HCEC 1CT (cell line): ENCODE results near the gene MLPH.

Experiments
- DNase-seq: peaks from one replicate; pipeline ENCODE4 v3.0.0-alpha.2; 2017

MLPH gene

DNA sequence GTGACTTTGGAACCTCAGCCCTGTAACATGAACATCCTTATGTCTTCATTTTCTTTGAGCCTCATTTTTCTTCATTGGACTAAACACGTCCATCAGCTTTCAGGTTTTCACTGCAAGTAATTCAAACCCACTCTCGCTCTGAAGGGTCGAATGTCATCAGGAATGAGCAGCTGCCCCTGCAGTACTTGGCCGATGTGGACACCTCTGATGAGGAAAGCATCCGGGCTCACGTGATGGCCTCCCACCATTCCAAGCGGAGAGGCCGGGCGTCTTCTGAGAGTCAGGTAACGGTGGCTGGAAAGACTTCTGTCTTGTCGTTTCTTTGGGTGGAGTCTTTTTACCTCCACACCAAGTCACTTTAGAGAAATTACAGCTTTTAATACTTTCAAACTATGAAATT, 40.2 kb downstream of the MLPH start:
- no peak for DNase-seq

DNA sequence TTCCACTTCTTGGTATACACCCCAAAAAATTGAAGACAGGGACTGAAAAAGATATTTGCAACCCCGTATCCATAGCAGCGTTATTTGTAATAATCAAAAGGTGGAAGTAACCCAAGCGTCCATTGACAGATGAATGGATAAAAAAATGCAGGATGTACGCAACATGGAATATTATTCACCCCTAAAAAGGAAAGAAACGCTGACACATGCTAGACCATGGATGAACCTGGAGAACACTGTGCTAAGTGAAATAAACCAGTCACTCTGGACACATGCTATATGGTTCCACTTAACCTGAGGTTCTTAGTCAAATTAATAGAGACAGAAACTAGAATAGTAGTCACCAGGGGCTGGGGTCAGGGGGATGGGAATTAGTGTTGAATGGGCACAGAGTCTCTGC, 40.7 kb downstream of the MLPH start:
- no peak for DNase-seq

DNA sequence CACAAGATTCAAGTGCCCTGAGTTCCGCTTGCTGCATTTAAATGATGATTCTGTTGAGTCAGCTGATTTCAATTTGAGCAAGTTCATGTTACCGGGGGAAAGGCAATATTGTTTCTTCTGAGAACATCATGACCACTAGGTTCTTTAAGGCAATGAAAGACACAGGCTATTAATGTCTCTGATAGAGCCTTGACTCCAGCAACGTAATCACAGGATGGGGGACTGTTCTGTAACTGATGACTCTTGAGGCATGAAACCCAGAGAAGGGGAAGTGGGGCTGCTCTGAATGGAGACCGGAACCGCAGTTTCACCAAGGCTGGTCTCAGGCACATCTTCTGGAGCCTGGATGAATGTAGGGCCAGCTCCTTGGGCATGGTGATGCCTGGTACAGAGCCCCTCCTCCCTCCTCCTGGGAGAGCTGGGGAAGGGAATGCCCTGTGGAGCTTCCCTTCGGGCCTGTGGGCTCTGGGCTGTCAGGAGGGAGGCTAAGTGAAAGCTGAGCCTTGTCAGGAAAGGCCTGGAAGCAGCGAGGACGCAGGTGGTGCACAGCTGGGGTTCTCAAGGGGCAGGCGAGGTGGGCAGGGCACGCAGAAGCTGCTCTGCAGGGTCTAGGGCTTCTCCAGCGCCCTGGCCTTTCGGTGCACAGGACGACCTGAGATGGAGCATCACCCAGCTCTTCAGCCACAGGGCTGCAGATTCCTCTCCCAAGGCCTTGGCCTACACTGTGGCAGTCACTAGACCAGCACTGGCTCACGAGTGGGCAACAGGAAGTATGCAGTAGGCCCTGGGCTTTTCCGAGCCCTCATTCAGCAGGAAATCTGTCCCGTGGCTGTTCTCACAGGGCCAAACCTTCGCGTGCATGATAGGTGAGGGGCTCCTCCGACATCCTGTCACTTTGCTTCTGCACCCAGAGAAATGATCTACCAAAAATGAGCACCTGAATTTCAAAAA, 42.7 kb downstream of the MLPH start:
- DNase-seq, result no peak

DNA sequence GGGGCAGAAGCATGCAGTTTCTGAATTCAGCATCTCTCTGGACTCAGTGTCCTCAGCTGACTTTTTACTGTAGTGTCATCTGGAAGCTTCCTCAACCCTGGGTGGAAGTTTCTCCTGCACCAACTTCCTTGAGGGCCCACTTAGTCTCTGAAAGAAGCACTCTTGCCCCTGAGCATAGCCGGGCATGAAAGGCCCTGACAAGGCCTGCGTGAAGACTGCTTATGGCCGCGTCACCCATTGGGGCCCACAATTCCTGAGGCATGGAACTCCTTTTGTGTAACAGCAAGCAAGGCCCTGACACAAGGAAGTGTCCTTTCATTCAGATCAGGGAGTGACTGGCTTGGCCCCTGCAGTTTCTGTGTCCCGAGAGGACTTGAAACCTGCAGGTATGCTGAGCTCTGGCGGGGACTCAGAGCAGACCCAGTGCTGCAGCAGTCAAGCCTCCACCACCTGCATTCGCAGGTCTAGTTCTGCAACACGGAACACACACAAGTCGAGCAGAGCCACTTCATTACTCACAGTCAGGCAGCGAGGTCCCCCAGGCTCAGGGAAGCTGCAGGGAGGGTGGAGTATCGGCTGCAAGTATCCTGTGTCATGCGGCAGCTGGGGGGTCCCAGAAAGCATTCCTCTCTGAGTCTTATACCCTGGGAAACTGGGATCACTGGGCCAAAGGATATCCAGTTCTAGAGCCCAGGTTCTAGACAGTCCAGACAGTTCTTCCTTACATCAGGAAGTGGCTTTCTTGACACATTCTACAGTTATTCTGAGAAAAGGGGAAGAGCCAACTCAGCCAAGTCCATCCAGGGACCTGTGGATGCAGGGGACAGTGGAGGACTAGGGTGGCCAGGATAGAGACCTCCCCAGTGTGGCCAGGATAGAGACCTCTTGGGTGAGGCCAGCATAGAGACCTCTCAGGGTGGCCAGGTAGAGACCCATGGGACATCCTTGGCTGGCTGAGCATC, 43.7 kb downstream of the MLPH start:
- DNase-seq, result no peak

DNA sequence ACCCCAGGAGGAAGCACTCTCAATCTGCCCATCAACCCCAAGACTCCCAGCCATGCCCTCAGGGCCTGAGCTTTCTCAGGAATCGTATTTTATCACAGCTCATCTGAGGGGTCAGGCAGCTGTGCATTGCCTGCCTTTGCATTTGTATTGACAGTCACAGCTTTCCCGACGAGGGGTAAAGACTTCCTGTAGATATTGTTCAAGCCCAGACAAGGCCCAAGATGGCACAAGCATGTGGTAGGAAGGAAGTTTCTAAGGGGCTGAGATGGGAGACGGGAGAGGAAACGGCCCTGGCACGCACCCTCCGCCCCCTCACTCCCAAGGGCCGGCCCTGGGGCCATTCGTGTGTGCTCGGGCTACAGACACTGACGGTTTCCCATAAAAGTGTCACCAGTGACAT, 45.1 kb downstream of the MLPH start:
- no peak for DNase-seq

DNA sequence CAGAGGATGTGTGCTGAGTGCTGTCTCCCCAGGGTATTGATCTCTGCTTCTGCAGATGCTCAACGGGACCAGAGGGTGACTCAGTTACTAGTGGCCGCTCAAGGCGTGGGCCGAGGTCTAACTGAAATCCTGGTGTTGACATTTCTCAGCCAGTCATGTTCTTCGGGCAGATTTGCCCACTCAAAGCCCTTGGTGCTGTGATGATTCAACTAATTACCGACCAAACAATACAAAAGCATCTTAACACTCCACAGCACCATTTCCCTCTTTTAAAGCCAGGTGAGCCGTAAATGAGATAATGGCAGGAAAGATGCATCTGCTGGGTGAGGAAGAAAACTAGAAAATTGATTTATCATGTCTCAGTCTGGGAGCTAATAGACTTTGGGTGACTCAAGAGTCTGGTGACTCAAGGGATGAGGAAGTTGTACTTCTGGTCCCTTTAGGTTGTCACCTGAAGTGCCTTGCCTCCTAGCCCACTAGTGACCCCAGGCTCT, 46.7 kb downstream of the MLPH start:
- DNase-seq, result no peak

DNA sequence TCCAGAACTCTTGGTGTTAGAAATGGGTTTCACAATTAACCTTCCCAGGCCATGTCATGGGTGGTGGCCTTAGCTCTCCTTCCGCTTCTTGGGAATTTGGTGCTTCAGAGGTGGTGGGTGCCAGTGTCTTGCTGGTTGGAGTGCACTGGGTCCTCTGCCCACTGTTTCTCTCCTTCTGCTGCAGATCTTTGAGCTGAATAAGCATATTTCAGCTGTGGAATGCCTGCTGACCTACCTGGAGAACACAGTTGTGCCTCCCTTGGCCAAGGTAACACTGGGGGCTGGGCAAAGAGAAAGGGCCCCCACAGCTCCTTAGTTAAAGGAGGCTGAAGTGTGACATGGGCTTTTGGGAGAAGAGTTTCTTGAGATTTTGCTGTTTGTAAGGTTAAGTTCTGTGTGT, 47.3 kb downstream of the MLPH start:
- DNase-seq, result no peak

DNA sequence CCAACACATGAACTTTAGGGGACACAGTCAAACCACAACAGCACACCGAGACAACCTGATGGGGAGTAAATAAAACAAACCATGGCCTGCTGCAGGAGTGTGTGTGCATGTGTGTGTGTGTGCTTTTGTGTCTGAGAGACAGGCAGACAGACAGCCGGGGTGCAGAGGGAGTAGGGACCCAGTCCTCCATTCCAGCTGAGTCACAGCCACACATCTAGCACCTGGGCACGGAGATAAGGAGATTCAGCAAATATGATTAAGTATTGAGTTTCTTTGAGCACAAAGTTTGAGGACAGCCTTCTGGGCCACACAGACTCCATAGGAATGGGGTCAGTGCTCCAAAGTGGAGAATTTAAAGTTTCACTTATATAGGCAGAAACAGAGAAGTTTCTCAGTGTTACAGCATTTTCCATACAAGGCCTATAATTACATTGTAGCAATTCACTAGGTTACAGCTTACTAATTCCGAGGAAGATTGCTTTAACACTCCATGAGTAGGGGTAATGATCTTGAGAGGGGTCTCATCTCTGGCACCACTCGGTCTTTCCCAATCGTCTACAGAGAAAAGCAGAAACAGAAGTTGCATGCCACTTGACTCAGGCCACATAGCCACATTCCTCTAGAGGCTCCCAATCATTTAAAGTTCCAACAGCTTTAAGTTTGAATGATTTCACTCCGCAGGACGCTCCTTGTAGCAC, 48.5 kb downstream of the MLPH start:
- DNase-seq, result no peak

DNA sequence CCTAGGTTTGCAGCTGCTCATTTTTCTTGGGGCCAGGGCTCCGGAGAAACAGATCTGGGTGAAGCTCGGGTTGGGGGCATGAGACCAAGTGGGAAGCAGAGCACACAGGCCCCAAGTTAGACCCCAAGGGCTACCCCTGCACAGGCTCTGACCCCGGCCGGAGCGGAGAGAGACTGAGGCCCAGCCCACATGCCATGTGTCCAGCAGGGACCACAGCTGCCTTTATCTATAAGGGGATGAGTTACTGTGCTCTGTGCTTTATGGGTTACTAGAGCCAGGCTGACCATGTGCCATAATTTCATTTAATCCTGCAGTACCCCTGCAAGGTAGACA, 49.0 kb downstream of the MLPH start:
- DNase-seq, result no peak

DNA sequence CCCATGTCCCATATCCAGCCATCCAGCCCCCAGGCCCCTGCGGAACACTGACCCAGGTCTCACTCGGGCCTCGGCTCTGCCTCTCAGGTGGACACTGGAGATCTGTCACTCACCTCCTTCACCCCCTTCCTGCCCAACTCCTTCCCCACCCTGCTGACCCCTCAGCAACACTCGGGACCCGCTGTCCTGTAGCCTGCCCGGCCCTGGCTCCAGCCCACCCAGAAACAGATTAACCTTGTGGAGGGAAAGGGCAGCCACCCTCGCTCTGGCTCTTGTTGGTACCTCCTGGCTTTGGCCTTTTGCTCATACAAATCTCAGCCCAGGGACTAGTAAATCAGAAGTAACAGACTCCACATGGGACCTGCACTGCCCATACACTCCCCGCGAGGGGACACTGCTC, 49.6 kb downstream of the MLPH start:
- no peak for DNase-seq

DNA sequence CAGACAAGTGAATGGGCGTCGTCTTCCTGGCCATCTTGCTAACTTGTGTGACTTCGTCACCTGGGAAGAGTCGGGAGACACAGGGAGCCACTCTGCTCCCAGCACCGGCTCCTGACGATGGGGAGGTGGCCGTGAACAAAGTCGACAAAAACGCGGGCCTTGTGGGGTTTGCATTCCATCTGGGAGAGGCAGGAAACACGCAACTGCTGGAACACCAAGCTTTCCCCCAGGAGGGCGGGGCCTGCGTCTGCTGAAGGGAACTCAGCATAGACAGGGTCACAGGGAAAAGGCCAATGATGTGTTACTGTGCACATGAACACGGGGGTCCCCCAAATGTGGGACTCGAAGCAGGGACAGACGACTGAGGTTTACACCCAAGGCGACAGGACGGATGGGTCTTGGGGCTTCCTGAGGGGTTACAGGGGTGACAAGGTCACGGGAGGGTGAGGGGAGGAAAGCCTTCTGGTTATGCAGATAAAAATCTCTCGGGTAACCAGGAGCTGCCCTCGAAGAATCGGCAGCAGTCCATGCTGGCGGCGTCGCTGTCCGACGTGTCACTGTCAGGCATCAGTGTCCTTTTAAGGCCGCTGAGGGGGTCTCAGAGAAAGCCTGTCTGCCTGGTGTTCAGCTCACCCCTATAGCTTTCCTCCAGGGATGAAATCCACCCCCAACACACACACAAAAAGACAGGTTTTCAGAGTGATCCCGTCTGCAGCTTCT, 51.1 kb downstream of the MLPH start:
- no peak for DNase-seq

DNA sequence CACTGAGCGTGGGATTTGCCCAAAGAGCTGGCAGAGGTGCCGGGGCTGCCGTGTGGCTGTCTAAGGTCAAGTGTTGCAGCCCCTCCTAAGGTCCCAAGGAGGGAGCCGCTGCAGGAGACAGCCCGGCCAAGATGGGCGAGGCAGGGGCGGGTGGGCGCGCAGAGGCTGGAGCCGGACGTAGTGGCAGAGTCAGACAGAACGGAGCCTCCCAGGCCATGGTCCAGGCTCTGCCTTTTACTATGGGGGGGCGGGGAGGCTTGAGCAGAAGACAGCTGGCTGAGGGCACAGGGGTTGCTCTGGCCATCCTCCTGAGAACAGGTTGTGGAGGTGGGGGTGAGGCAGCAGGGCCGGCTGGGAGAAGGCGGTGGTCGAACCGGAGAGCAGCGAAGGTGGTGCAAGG, 51.9 kb downstream of the MLPH start:
- no peak for DNase-seq

DNA sequence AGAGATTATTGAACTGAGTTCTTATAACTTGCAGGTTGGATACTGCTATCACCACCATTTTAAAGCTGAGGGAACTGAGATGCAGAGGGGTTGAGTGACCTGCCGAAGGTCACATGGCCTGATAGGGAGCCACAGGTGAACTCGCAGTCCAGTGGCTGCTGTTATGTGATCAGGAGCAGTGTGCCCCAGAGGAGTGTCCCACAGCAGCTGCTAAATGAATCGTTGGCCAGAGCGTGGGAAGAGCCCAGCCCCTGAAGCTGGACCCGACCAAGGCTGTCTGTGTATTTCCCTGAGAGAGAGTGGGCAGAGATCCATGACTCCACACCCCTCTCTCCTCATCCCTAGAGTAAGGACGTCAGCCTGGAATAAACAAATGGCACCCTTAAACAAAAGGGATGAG, 52.6 kb downstream of the MLPH start:
- no peak for DNase-seq

DNA sequence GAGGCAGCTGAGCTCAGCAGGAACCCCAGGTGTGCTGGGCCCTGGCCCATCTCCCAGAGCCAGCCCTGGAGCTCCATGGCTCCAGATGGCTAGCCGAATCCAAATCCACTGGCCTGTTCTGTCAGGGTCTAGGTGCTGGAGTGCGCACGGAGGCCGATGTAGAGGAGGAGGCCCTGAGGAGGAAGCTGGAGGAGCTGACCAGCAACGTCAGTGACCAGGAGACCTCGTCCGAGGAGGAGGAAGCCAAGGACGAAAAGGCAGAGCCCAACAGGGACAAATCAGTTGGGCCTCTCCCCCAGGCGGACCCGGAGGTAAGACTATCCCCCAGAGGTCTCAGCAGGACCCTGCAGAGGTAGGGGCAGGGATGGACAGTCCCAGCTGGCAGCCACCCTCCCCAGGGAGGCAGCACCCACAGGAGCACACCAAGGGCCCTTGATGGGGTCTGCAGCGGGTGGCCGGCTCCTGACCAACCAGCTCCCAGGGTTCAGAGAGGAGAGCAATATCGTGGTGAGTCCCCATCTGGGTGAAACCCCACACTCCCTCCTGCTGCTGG, 53.2 kb downstream of the MLPH start:
- no peak for DNase-seq

DNA sequence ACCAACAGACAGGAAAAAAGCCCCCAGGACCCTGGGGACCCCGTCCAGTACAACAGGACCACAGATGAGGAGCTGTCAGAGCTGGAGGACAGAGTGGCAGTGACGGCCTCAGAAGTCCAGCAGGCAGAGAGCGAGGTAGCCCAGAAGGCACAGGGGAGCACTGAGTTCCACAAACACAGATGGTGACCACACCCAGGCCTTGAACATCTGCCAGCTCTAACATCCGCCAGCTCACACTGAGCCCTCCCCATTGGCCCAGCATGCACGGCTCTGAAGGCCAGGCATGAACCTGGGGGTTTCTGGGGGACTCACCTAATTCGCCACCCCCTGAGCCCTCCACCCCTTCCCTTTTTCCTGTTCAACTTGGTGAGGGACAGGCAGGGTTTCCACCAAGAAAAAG, 53.8 kb downstream of the MLPH start:
- DNase-seq, result peak; percentile 75

DNA sequence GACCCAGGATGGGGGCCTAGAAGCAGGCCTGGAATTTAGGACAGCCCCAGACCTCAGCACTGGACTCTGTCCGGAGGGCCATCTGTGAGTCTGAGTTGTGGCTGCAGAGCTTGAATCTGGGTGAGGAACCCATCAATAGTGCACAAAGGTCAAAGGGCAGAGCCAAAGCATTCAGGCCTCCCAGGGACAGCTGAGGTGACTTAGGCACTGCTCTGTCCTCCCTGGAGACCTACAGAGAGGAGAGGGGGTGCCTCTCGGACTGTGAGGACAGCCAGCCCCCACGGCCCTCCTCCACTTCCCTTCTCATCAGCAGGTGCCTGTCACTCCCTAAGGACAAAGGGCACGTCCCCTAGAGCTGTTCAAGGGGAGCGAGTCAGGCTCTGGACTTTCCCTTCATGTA, 54.2 kb downstream of the MLPH start:
- no peak for DNase-seq

DNA sequence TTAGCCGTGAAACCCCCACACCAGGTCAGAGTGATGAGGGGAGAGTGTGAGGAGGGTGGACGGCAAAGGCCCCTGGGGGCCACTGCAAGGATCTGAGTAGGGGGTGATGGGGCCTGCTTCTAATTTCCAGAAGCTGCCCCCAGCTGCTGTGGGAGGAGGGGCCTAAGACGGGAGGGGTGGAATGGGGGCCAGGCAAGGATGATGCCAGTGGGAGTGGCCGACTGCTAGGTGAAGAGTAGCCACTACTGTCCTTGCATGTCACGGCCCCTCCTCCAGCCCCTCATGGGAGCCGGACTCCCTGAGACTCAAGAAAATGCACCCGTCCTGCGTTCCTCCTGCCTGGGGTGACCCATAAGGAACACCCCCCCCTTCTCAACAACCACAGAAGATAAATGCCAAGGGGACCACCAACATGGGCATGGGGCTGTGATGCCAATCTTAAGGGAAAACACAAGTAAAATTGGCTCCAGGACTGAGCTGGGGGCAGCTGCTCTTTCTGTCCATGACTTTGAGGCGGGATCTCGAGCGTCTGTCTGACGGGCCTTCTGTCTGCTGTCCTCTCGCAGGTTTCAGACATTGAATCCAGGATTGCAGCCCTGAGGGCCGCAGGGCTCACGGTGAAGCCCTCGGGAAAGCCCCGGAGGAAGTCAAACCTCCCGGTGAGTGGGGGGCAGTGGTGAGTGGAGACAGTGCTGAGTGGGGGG, 55.1 kb downstream of the MLPH start:
- no peak for DNase-seq

DNA sequence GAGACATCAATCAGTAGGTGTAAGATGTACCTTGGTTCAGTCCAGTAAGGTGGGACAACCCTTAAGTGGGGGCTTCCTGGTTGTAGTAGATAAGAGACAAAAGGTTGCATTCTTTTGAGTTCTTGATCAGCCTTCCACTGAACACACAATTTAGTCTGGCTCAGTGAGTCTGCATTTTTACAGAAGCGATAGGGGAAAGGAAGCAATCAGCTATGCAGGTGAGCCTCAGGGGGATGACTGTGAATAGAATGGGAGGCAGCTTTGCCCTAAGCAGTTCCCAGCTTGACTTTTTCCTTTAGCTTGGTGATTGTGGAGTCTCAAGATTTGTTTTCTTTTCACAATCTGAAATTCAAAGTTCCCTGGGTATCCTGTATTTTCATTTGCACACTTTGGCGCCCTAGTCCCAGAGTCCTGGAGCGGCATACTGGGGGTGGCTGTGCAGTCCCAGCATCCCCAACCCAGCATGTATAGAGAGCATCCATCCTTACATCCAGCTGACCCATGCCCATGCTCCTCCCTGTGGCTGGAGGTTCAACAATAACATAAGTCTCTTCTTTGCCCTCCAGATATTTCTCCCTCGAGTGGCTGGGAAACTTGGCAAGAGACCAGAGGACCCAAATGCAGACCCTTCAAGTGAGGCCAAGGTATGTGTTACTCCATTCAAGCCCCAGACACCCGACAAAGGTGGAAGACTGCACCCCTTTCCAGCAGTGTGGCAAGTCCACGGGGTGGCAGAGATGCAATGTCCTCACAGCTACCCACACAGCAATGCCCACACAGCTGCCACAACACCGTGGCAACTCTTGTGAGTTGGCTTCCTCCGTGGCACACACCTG, 59.2 kb downstream of the MLPH start:
- no peak for DNase-seq

DNA sequence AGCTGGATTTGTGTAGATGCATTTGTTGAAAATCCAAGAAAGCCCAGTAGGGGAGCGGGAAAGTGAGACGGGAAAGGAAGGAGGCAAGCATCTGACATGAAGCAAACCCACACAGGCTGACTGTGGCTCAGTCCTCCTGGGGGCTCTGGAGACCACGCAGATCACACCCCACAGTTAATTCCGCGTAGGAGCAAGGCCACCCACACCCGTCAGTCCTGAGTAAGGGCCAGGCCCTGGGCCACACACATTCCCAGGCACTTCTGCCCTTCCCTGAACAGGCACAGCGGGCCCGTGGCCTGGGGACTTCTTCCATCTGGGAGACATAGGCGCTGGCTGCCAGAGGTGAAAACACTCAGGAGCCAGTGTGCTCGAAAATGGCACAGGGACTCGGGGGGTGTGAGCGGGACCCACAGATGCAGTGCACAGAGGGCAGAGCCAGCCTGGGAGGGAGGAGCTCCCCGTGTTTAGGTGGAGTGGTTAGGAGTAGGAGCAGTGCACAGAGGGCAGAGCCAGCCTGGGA, 59.9 kb downstream of the MLPH start:
- no peak for DNase-seq

DNA sequence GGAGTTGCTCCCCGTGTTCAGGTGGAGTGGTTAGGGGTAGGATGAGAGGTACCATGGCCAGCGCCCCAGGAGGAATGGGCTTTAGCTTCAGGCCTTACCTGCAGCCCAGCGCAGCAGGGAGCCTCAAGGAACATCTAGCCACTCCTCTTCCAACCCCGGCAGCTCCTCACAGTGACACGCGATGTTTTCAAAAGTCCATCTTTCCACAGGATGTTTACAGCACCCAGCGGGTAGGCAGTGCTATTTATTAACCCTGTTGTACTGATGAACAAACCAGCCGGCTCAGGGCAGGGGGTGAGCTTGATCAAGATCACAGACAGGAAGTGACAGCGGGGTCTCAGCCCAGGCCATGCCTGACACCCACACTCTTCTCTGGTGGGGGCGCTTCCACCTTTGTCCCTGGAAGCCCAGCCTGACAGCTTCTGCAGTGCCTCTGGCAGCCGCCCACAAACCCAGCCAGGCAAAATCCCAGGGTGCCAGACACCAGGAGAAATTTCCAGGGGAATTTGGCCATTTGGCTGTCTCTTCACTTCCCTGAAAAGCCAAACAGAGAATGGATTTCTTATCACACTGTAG, 60.9 kb downstream of the MLPH start:
- DNase-seq, result no peak
